DND-41 (cell line): ENCODE results near the gene PNN.
"Not testable (repeated sequence)": the region's sequence is repeated elsewhere in the genome, so short reads cannot be mapped to it uniquely, and the experiment has no call there.

Experiments
- CTCF ChIP-seq: IDR thresholded peaks from 2 replicates; pipeline ENCODE4 v1.5.1; 2012; ENCODE audit warnings: borderline replicate concordance, low read length, moderate library complexity, mild to moderate bottlenecking; ENCODE audit not compliant: poor library complexity, severe bottlenecking; ENCODE audit errors: extremely low read depth
- EZH2 ChIP-seq: IDR thresholded peaks from 3 replicates; pipeline ENCODE4 v1.6.1; 2012; ENCODE audit warnings: borderline replicate concordance, low read depth, mild to moderate bottlenecking, moderate library complexity, low read length, inconsistent platforms; ENCODE audit not compliant: severe bottlenecking

DNA sequence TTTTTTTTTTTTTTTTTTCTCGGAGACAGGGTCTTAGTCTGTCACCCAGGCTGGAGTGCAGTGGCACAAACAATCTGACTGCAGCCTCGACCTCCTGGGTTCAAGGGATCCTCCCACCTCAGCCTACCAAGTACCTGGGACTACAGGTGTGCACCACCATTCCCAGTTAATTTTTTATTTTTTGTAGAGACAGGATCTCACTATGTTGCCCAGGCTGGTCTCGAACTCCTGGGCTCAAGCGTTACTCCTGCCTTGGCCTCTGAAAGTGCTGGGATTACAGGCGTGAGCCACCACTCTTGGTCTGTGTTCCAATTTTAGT, 8.6 kb downstream of the PNN start:
- not testable (repeated sequence) for TF ChIP-seq EZH2, CTCF
